8988T (cell line): ENCODE results near the gene SSNA1.

ENCODE experiments used
- DNase-seq: peaks from one replicate; pipeline ENCODE4 v3.0.0; 2011

Gene SSNA1

GRCh38 chr9:137168904-137169856 lies 19.3 kb upstream of the SSNA1 start:
- peak; percentile 100 for DNase-seq

- DNase-seq: no peak
Measured at GRCh38 chr9:137169896-137170358, 18.5 kb upstream of the SSNA1 start, which contains the start of gene LRRC26. Gene LRRC26, minus strand, starts transcription at chr9:137170051. Its CDS starts 108 bp downstream, at chr9:137169943.

GRCh38 chr9:137170486-137171148 lies 17.9 kb upstream of the SSNA1 start:
- no peak for DNase-seq

GRCh38 chr9:137171149-137171900 lies 17.2 kb upstream of the SSNA1 start:
- no peak for DNase-seq

- no peak for DNase-seq
Measured at GRCh38 chr9:137172901-137173795, 15.3 kb upstream of the SSNA1 start.

GRCh38 chr9:137173796-137174664 lies 14.4 kb upstream of the SSNA1 start:
- DNase-seq: no peak

- peak; percentile 65 for DNase-seq
Measured at GRCh38 chr9:137174722-137175293, 13.7 kb upstream of the SSNA1 start.

GRCh38 chr9:137175345-137175961 lies 13.0 kb upstream of the SSNA1 start:
- no peak for DNase-seq

- DNase-seq: peak; percentile 98
Measured at GRCh38 chr9:137176302-137177182, 11.9 kb upstream of the SSNA1 start.

- peak; percentile 74 for DNase-seq
Measured at GRCh38 chr9:137178201-137178938, 10.1 kb upstream of the SSNA1 start.

GRCh38 chr9:137178939-137179630 lies 9.4 kb upstream of the SSNA1 start:
- DNase-seq: no peak

- DNase-seq: no peak
Measured at GRCh38 chr9:137179761-137180160, 8.7 kb upstream of the SSNA1 start.

GRCh38 chr9:137180491-137180890 lies 8.0 kb upstream of the SSNA1 start:
- DNase-seq: no peak

- DNase-seq: no peak
Measured at GRCh38 chr9:137181680-137182079, 6.8 kb upstream of the SSNA1 start.

- DNase-seq: no peak
Measured at GRCh38 chr9:137182836-137183235, 5.6 kb upstream of the SSNA1 start.

- no peak for DNase-seq
Measured at GRCh38 chr9:137183980-137184595, 4.4 kb upstream of the SSNA1 start.
